GM23338 (cell line): ENCODE measurements around the gene BCOR. TPM values are rescaled to one million over a fixed set of nuclear protein-coding genes. Genes with fewer than 3 reads are reported as not detected.

Source experiments
- ATAC-seq: fragments of 200-7000 bp; cut with Tn5 transposase; 3 replicates; pipeline ENCODE4 v1.9.1; 2020
- DNase-seq: peaks from one replicate; pipeline ENCODE4 v3.0.0-alpha.2; 2015; ENCODE audit warnings: low spot score
- H2AFZ ChIP-seq: fragments of 200-600 bp; sonication (generic); 2 replicates; pipeline ENCODE4 v1.8.0; 2016; ENCODE audit warnings: antibody characterized with exemption, mild to moderate bottlenecking, moderate library complexity
- H3F3A ChIP-seq: fragments of 200-600 bp; sonication (generic); replicated peaks from 2 replicates; pipeline ENCODE4 v1.8.0; 2017; ENCODE audit warnings: antibody characterized with exemption, mixed run types, low read depth
- H3K27ac ChIP-seq: fragments of 200-600 bp; sonication (generic); 2 replicates; pipeline ENCODE4 v1.6.1; 2016; ENCODE audit warnings: low read depth
- H3K27me3 ChIP-seq: fragments of 200-600 bp; sonication (generic); 2 replicates; pipeline ENCODE4 v1.8.0; 2016; ENCODE audit warnings: mild to moderate bottlenecking, mixed run types, moderate library complexity; ENCODE audit not compliant: insufficient read depth
- H3K36me3 ChIP-seq: fragments of 200-600 bp; sonication (generic); 2 replicates; pipeline ENCODE4 v1.8.0; 2016; ENCODE audit warnings: mild to moderate bottlenecking; ENCODE audit not compliant: insufficient read depth
- H3K4me1 ChIP-seq: fragments of 200-600 bp; sonication (generic); 2 replicates; pipeline ENCODE4 v1.8.0; 2016; ENCODE audit warnings: mild to moderate bottlenecking, moderate library complexity; ENCODE audit not compliant: insufficient read depth
- H3K4me2 ChIP-seq: fragments of 200-600 bp; sonication (generic); 2 replicates; pipeline ENCODE4 v1.7.1; 2017; ENCODE audit warnings: mixed run types
- H3K4me3 ChIP-seq: fragments of 200-600 bp; sonication (generic); 2 replicates; pipeline ENCODE4 v1.6.1; 2016; ENCODE audit warnings: mixed run types
- H3K79me2 ChIP-seq: fragments of 200-600 bp; sonication (generic); replicated peaks from 2 replicates; pipeline ENCODE4 v1.8.0; 2017; ENCODE audit warnings: mild to moderate bottlenecking; ENCODE audit not compliant: insufficient read depth
- H3K9me2 ChIP-seq: fragments of 200-600 bp; sonication (generic); 2 replicates; pipeline ENCODE4 v1.8.0; 2017; ENCODE audit not compliant: insufficient read depth
- H4K20me1 ChIP-seq: fragments of 200-600 bp; sonication (generic); replicated peaks from 2 replicates; pipeline ENCODE4 v1.8.0; 2017; ENCODE audit warnings: mild to moderate bottlenecking; ENCODE audit not compliant: insufficient read depth
- H3K27ac Mint-ChIP-seq: 2 replicates; pipeline ENCODE4 v1.8.0; 2020; ENCODE audit warnings: inconsistent platforms, mild to moderate bottlenecking, moderate library complexity, mixed read lengths
- H3K27me3 Mint-ChIP-seq: 3 replicates; pipeline ENCODE4 v1.8.0; 2022; ENCODE audit warnings: low read depth, mild to moderate bottlenecking, moderate library complexity, mixed read lengths, inconsistent platforms; ENCODE audit not compliant: insufficient read depth, poor library complexity
- H3K36me3 Mint-ChIP-seq: 3 replicates; pipeline ENCODE4 v1.8.0; 2021; ENCODE audit warnings: low read depth, mild to moderate bottlenecking, inconsistent platforms, moderate library complexity, mixed read lengths
- H3K4me1 Mint-ChIP-seq: 3 replicates; pipeline ENCODE4 v1.8.0; 2020; ENCODE audit warnings: mild to moderate bottlenecking, inconsistent platforms, mixed read lengths
- H3K4me3 Mint-ChIP-seq: 3 replicates; pipeline ENCODE4 v1.8.0; 2021; ENCODE audit warnings: moderate library complexity, mild to moderate bottlenecking, inconsistent platforms, mixed read lengths
- H3K9me3 Mint-ChIP-seq: 3 replicates; pipeline ENCODE4 v1.8.0; 2020; ENCODE audit warnings: moderate library complexity, mild to moderate bottlenecking, inconsistent platforms, mixed read lengths
- NANOG ChIP-seq: IDR thresholded peaks from 2 replicates; pipeline ENCODE4 v1.6.1; 2016; ENCODE audit warnings: antibody characterized with exemption, borderline replicate concordance
- POLR2AphosphoS5 ChIP-seq: IDR thresholded peaks from 2 replicates; pipeline ENCODE4 v1.6.1; 2016; ENCODE audit warnings: antibody characterized with exemption, low read depth
- STAT1 ChIP-seq: IDR thresholded peaks from one replicate; pipeline ENCODE4 v1.6.1; 2016; ENCODE audit warnings: antibody characterized with exemption; ENCODE audit not compliant: unreplicated experiment
- ZNF114 ChIP-seq: fragments of 250-450 bp; sonication (Bioruptor Pico); IDR thresholded peaks from 2 replicates; pipeline ENCODE4 v1.5.0; 2020; ENCODE audit warnings: mild to moderate bottlenecking, moderate library complexity
- polyA plus RNA-seq: library from polyadenylated mRNA; unstranded; fragments of >200 nt; fragmentation: Nextera tagmentation; extraction: Ambion mirVana; gene quantifications from 2 replicates; pipeline ENCODE4 v1.2.1, GENCODE V29; 2016
- total RNA-seq: library from RNA; depleted of rRNA; stranded (reverse); fragments of >200 nt; shearing (Covaris generic); gene quantifications from 2 replicates; pipeline ENCODE4 v1.2.3, GENCODE V29; 2014
- TF ChIP-seq, protein P1 (sequence below): IDR thresholded peaks from 2 replicates; pipeline ENCODE4 v1.6.1; 2016; ENCODE audit warnings: antibody characterized with exemption
- TF ChIP-seq, protein P2 (sequence below), 2 experiments: fragments of 200-600 bp in 1 of 2; sonication (generic) in 1 of 2; conservative IDR thresholded peaks; 2 replicates each; pipeline versions ENCODE4 v1.5.1 to v1.6.1; 2016 to 2017; ENCODE audit warnings: antibody characterized with exemption in 2 of 2, low read depth in 2 of 2, mild to moderate bottlenecking in 2 of 2, moderate library complexity in 1 of 2
- TF ChIP-seq, protein P3 (sequence below): IDR thresholded peaks from one replicate; pipeline ENCODE4 v1.6.1; 2018; ENCODE audit warnings: antibody characterized with exemption; ENCODE audit not compliant: unreplicated experiment
- TF ChIP-seq, protein P4 (sequence below): fragments of 250-450 bp; sonication (Bioruptor Pico); IDR thresholded peaks from 2 replicates; pipeline ENCODE4 v1.5.0; 2020; ENCODE audit warnings: mild to moderate bottlenecking, moderate library complexity

BCOR gene
- total and polyA plus RNA-seq, 2 experiments from 2014 or later: 25.5 to 60.8 TPM

DNA sequence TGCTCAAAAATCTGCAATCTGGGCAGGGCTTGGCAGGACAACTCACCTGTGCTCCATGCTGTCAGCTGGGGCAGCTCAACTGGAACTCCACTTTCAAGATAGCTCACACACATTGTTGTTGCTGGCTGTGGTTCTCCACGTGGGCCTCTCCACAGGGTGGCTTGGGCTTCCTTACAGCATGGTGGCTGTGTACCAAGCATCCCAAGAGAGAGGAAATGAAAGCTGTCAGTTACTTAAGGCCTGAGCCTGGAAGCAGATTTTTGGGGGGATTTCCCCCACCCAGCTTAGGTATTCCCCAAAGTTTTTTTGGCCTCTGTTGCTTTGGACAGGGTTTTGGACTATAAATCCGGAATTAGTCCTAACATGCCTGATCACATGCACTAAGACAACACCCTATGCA, 81.0 kb downstream of the BCOR start:
- H3K4me2 ChIP-seq: no peak overlapping the region
- H4K20me1 ChIP-seq: no peaks in the 10 kb centered on the region
- H2AFZ ChIP-seq: no peak overlapping the region
- H3K79me2 ChIP-seq: no peaks in the 10 kb centered on the region
- Mint-ChIP-seq H3K27ac (no peak overlapping the region), H3K27me3 (peaks cover 20% of the 10 kb centered on the region), H3K4me1 (peaks cover 8% of the 10 kb centered on the region; the same call in 2 of the 3 replicates), H3K9me3 (0 out of 3 replicates have a peak, but pooled peaks cover 2% of the 10 kb centered on the region), H3K4me3 (no peak overlapping the region), H3K36me3 (no peaks in the 10 kb centered on the region)
- TF ChIP-seq, protein P1, sequence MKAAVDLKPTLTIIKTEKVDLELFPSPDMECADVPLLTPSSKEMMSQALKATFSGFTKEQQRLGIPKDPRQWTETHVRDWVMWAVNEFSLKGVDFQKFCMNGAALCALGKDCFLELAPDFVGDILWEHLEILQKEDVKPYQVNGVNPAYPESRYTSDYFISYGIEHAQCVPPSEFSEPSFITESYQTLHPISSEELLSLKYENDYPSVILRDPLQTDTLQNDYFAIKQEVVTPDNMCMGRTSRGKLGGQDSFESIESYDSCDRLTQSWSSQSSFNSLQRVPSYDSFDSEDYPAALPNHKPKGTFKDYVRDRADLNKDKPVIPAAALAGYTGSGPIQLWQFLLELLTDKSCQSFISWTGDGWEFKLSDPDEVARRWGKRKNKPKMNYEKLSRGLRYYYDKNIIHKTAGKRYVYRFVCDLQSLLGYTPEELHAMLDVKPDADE: no peak
- TF ChIP-seq, protein P2, sequence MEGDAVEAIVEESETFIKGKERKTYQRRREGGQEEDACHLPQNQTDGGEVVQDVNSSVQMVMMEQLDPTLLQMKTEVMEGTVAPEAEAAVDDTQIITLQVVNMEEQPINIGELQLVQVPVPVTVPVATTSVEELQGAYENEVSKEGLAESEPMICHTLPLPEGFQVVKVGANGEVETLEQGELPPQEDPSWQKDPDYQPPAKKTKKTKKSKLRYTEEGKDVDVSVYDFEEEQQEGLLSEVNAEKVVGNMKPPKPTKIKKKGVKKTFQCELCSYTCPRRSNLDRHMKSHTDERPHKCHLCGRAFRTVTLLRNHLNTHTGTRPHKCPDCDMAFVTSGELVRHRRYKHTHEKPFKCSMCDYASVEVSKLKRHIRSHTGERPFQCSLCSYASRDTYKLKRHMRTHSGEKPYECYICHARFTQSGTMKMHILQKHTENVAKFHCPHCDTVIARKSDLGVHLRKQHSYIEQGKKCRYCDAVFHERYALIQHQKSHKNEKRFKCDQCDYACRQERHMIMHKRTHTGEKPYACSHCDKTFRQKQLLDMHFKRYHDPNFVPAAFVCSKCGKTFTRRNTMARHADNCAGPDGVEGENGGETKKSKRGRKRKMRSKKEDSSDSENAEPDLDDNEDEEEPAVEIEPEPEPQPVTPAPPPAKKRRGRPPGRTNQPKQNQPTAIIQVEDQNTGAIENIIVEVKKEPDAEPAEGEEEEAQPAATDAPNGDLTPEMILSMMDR (conservative IDR thresholded peaks at IDR 0.05; ENCODE audit: low read depth in 2 of 2): no peak
- no peak for TF ChIP-seq NANOG
- TF ChIP-seq, protein P3, sequence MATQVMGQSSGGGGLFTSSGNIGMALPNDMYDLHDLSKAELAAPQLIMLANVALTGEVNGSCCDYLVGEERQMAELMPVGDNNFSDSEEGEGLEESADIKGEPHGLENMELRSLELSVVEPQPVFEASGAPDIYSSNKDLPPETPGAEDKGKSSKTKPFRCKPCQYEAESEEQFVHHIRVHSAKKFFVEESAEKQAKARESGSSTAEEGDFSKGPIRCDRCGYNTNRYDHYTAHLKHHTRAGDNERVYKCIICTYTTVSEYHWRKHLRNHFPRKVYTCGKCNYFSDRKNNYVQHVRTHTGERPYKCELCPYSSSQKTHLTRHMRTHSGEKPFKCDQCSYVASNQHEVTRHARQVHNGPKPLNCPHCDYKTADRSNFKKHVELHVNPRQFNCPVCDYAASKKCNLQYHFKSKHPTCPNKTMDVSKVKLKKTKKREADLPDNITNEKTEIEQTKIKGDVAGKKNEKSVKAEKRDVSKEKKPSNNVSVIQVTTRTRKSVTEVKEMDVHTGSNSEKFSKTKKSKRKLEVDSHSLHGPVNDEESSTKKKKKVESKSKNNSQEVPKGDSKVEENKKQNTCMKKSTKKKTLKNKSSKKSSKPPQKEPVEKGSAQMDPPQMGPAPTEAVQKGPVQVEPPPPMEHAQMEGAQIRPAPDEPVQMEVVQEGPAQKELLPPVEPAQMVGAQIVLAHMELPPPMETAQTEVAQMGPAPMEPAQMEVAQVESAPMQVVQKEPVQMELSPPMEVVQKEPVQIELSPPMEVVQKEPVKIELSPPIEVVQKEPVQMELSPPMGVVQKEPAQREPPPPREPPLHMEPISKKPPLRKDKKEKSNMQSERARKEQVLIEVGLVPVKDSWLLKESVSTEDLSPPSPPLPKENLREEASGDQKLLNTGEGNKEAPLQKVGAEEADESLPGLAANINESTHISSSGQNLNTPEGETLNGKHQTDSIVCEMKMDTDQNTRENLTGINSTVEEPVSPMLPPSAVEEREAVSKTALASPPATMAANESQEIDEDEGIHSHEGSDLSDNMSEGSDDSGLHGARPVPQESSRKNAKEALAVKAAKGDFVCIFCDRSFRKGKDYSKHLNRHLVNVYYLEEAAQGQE: no peak
- TF ChIP-seq POLR2AphosphoS5: no peak
- no peak for TF ChIP-seq STAT1
- no peak for TF ChIP-seq ZNF114 (CRISPR knock-in tag)
- TF ChIP-seq, protein P4, sequence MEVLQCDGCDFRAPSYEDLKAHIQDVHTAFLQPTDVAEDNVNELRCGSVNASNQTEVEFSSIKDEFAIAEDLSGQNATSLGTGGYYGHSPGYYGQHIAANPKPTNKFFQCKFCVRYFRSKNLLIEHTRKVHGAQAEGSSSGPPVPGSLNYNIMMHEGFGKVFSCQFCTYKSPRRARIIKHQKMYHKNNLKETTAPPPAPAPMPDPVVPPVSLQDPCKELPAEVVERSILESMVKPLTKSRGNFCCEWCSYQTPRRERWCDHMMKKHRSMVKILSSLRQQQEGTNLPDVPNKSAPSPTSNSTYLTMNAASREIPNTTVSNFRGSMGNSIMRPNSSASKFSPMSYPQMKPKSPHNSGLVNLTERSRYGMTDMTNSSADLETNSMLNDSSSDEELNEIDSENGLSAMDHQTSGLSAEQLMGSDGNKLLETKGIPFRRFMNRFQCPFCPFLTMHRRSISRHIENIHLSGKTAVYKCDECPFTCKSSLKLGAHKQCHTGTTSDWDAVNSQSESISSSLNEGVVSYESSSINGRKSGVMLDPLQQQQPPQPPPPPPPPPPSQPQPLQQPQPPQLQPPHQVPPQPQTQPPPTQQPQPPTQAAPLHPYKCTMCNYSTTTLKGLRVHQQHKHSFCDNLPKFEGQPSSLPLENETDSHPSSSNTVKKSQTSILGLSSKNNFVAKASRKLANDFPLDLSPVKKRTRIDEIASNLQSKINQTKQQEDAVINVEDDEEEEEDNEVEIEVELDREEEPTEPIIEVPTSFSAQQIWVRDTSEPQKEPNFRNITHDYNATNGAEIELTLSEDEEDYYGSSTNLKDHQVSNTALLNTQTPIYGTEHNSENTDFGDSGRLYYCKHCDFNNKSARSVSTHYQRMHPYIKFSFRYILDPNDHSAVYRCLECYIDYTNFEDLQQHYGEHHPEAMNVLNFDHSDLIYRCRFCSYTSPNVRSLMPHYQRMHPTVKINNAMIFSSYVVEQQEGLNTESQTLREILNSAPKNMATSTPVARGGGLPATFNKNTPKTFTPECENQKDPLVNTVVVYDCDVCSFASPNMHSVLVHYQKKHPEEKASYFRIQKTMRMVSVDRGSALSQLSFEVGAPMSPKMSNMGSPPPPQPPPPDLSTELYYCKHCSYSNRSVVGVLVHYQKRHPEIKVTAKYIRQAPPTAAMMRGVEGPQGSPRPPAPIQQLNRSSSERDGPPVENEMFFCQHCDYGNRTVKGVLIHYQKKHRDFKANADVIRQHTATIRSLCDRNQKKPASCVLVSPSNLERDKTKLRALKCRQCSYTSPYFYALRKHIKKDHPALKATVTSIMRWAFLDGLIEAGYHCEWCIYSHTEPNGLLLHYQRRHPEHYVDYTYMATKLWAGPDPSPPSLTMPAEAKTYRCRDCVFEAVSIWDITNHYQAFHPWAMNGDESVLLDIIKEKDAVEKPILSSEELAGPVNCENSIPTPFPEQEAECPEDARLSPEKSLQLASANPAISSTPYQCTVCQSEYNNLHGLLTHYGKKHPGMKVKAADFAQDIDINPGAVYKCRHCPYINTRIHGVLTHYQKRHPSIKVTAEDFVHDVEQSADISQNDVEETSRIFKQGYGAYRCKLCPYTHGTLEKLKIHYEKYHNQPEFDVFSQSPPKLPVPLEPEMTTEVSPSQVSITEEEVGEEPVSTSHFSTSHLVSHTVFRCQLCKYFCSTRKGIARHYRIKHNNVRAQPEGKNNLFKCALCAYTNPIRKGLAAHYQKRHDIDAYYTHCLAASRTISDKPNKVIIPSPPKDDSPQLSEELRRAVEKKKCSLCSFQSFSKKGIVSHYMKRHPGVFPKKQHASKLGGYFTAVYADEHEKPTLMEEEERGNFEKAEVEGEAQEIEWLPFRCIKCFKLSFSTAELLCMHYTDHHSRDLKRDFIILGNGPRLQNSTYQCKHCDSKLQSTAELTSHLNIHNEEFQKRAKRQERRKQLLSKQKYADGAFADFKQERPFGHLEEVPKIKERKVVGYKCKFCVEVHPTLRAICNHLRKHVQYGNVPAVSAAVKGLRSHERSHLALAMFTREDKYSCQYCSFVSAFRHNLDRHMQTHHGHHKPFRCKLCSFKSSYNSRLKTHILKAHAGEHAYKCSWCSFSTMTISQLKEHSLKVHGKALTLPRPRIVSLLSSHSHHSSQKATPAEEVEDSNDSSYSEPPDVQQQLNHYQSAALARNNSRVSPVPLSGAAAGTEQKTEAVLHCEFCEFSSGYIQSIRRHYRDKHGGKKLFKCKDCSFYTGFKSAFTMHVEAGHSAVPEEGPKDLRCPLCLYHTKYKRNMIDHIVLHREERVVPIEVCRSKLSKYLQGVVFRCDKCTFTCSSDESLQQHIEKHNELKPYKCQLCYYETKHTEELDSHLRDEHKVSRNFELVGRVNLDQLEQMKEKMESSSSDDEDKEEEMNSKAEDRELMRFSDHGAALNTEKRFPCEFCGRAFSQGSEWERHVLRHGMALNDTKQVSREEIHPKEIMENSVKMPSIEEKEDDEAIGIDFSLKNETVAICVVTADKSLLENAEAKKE (CRISPR knock-in tag): no peak
- no peak overlapping the region for H3K27ac ChIP-seq
- no peaks in the 10 kb centered on the region; the same call in 1 of the 2 replicates for H3F3A ChIP-seq
- 0 out of 2 replicates have a peak, but pooled peaks cover 6% of the 10 kb centered on the region for H3K4me1 ChIP-seq
- H3K27me3 ChIP-seq: peaks cover 47% of the 10 kb centered on the region
- no peak overlapping the region for H3K4me3 ChIP-seq
- no peaks in the 10 kb centered on the region for H3K9me2 ChIP-seq
- DNase-seq: no peak
- H3K36me3 ChIP-seq: no peaks in the 10 kb centered on the region
- no peak for ATAC-seq
